ENCODE results near the gene MYOT. TPM values are rescaled to one million over a fixed set of nuclear protein-coding genes. Genes with fewer than 3 reads are reported as not detected.

The MYOT gene
- total and polyA plus RNA-seq, 2 donors (not counting 3 experiments of a cell fraction or from before 2014, with no cell fraction given), result not detected

DNA sequence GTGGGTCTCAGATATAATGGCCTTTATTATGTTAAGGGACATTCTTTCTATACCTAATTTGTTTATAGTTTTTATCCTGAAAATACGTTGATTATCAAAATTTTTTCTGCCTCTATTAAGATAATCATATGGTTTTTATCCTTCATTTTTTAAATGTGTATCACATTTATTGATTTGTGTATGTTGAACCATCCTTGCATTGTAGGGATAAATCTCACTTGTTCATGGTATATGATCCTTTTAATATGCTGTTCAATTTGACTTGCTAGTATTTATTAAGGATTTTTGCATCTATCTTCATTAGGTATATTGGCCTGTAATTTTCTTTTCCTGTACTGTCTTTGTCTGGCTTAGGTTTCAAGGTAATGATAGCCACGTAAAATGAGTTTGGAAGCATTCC lies 47.1 kb downstream of the MYOT start:
- Histone ChIP-seq H3K9ac (replicated peaks; ENCODE audit: extremely low read depth, insufficient read depth, low read length) (no peak overlapping the region), H3K4me1 (ENCODE audit: control insufficient read depth, extremely low read depth, insufficient read depth, low read length) (no peaks in the 10 kb centered on the region), H4K20me1 (replicated peaks; ENCODE audit: control insufficient read depth, extremely low read depth, insufficient read depth, low read length) (no peaks in the 10 kb centered on the region), H3K79me2 (ENCODE audit: control insufficient read depth, insufficient read depth, low read length) (no peaks in the 10 kb centered on the region), H3K9me1 (replicated peaks; ENCODE audit: control insufficient read depth, extremely low read depth, insufficient read depth, low read length) (no peaks in the 10 kb centered on the region), H3K36me3 (ENCODE audit: control insufficient read depth in 2 of 2, extremely low read depth in 1 of 2, insufficient read depth in 2 of 2, low read length in 2 of 2) (no peaks in the 10 kb centered on the region), H3K4me2 (ENCODE audit: insufficient read depth, low read length) (no peak overlapping the region), H3K27ac (ENCODE audit: insufficient read depth, low read depth, low read length) (no peak overlapping the region), H3K27me3 (ENCODE audit: control insufficient read depth in 2 of 2, insufficient read depth in 2 of 2, low read length in 2 of 2) (no peaks in the 10 kb centered on the region), H2AFZ (ENCODE audit: low read depth, low read length) (no peak overlapping the region), H3K4me3 (replicated peaks in 1 of 3; ENCODE audit: insufficient read depth in 1 of 3, low read depth in 1 of 3, low read length in 3 of 3) (no peak overlapping the region), H3K9me3 (replicated peaks; ENCODE audit: control insufficient read depth, insufficient read depth, low read length) (no peaks in the 10 kb centered on the region)
- no TSS peak for BruUV-seq (replicated peaks)
- FAIRE-seq (no peak), DNase-seq (ENCODE audit: low read depth, low spot score) (no peak)
- POLR2A ChIA-PET, result no interaction called here
- CTCF ChIA-PET, result no interaction called here
- dilution Hi-C loops (cut with MboI; ENCODE audit: extremely low pct_ligation_motif_present, low sequenced_read_pairs) (no loop called here), intact Hi-C loops (cut with micrococcal nuclease) (no loop called here)
- TF ChIP-seq, protein P1, sequence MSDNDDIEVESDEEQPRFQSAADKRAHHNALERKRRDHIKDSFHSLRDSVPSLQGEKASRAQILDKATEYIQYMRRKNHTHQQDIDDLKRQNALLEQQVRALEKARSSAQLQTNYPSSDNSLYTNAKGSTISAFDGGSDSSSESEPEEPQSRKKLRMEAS (IDR thresholded peaks at IDR 0.05; ENCODE audit: insufficient read depth, insufficient read length), result no peak
- no peak for TF ChIP-seq GATA2 (IDR thresholded peaks at IDR 0.05; ENCODE audit: insufficient read depth, insufficient read length, low read depth, low read length)
- TF ChIP-seq POLR2AphosphoS5 (IDR thresholded peaks at IDR 0.05; ENCODE audit: insufficient read depth, low read depth, low read length), result no peak
- TF ChIP-seq, protein P2, sequence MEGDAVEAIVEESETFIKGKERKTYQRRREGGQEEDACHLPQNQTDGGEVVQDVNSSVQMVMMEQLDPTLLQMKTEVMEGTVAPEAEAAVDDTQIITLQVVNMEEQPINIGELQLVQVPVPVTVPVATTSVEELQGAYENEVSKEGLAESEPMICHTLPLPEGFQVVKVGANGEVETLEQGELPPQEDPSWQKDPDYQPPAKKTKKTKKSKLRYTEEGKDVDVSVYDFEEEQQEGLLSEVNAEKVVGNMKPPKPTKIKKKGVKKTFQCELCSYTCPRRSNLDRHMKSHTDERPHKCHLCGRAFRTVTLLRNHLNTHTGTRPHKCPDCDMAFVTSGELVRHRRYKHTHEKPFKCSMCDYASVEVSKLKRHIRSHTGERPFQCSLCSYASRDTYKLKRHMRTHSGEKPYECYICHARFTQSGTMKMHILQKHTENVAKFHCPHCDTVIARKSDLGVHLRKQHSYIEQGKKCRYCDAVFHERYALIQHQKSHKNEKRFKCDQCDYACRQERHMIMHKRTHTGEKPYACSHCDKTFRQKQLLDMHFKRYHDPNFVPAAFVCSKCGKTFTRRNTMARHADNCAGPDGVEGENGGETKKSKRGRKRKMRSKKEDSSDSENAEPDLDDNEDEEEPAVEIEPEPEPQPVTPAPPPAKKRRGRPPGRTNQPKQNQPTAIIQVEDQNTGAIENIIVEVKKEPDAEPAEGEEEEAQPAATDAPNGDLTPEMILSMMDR (IDR thresholded peaks at IDR 0.05; ENCODE audit: extremely low read depth in 1 of 2, insufficient read depth in 1 of 2, low read depth in 1 of 2, low read length in 2 of 2), result no peak
- TF ChIP-seq FOS (IDR thresholded peaks at IDR 0.05; ENCODE audit: borderline replicate concordance, insufficient read depth, low read length), result no peak
- TF ChIP-seq EZH2 (IDR thresholded peaks at IDR 0.05; ENCODE audit: borderline replicate concordance, low read depth, low read length, severe bottlenecking), result no peak
- TF ChIP-seq MYC (IDR thresholded peaks at IDR 0.05; ENCODE audit: low read depth, low read length), result no peak
- no peak for TF ChIP-seq POLR2A (IDR thresholded peaks at IDR 0.05; ENCODE audit: low read depth, low read length)
- no peak for TF ChIP-seq JUN (IDR thresholded peaks at IDR 0.05; ENCODE audit: borderline replicate concordance, insufficient read depth, insufficient read length, low read depth)

All from endothelial cell of umbilical vein (primary cell).